ENCODE data around the gene AP2A1.

- no peak for TF ChIP-seq TAF1 (IDR thresholded peaks at IDR 0.05; ENCODE audit: borderline replicate concordance, insufficient read depth, low read length)
- no peak for TF ChIP-seq POLR2AphosphoS5 (IDR thresholded peaks at IDR 0.05; ENCODE audit: low read depth, low read length)
- no peak for TF ChIP-seq SIN3A (IDR thresholded peaks at IDR 0.05; ENCODE audit: borderline replicate concordance, insufficient read depth, low read length)
Measured at GRCh38 chr19:49803529-49803856, 36.7 kb downstream of the AP2A1 start.

All from PFSK-1 (cell line).